HG03354 (cell line): ENCODE results near the gene KPTN.

Source experiments
- ATAC-seq: cut with Tn5 transposase; IDR thresholded peaks from one replicate; pipeline ENCODE4 v1.9.1; 2021; ENCODE audit warnings: mild to moderate bottlenecking; ENCODE audit not compliant: unreplicated experiment, poor library complexity, severe bottlenecking

KPTN gene

DNA sequence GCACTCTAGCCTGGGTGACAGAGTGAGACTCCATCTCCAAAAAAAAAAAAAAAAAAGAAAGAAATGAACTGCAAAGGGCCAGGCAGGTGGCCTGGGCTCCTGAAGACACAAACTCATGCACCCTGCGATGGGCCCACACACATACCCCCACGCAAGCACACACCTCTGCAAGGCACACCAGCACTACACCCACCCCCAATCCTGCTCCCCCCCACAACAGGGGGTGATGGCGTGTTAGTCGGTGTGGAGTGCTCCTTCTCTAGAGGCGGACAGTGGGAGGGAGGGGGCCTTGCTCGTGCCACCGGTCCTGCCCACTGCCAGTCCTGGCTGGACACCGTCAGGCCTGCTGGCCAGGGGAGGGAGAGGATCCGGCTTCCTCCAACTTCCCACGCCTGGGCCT, 10.7 kb downstream of the KPTN start:
- no peak for ATAC-seq

DNA sequence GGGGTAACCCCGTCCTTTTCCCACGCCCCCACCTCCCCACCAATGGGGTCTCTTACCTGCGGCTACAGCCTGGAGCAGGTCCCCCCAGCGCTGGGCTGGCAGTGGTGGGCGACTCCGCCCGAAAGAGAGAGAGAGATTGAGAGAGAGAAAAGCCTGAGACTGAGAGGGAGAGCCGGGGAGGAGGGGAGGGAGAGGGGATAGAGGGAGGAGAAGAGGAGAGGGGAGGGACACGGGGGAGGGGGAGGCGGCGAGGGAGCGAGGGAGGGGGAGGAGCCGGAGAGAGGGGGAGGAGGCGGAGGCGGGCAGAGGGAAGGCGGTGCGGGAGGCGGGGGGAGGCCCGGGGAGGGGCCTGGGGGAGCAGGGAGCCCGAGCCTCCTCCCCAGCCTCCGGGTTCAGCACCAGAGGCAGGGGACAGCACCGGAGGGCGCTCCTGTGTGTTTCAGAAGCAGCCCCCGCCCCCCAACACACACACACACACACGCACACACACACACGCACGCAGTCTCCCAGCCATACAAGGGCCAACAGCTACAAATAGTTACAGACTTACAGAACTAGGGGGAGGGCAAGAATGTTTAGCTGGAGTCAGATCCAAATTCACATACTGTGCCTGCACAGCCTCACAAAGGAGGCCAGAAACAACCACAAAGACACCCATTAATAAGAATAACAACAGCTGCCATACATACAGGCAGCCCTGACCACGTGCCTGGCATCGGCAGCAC, 12.1 kb downstream of the KPTN start, which contains the start of gene SLC8A2:
SLC8A2 (minus strand) TSS at position 161 of the 725 bp plus-strand sequence. CDS start 5,490 bp downstream, outside the sequence.
- ATAC-seq = no peak

DNA sequence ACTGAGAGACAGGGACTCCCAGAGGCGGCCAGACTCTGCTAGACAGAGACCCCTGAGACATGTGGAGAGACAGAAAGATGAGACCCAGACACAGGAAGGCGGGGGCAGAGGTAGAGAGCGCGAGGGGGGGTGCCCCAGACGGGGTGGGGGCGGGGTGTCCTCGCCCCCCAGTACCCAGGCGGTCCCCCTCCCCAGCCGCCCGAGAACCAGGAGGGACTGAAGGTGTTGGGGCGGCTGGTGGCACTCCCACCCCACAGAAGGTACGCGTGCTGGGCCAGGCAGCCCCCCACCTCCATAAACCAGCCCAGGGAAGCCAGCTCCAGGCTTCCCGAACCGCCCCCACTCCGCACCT, 12.7 kb downstream of the KPTN start:
- ATAC-seq = no peak

DNA sequence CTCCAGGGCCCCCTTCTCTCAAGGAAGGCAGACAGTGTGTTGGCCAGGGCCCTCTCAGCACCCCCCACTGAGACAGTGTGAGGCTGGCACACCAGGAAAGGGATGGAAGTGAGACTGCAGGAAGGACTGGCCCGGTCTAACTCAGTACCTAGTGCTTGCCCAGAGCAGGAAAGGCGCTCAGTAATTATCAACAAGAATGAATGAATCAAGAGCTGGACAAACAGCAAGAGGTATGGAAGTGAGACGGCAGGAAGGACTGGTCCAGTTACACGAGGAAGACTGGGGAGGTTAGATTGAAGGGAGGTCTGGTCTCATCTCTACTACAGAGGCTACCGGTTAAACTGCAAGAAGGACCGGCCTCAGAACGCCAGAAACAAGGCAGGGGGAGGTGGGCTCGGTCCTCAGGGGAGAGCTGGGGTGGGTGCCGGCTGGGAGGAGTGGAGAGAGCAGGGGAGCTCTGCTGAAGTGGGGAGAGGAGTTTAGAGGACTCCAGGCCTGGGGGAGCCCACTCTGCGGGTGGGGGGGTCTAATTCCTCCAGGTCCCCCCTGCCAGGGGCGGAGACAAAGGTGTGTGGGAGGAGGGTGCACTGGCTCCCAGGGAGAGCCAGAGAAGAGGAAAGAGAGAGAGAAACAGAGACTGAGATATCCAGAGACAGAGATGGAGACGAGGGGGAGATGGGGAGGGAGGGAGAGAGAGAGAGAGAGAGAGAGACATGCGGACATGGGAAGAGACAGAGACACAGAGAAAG, 13.4 kb downstream of the KPTN start:
- no peak for ATAC-seq

DNA sequence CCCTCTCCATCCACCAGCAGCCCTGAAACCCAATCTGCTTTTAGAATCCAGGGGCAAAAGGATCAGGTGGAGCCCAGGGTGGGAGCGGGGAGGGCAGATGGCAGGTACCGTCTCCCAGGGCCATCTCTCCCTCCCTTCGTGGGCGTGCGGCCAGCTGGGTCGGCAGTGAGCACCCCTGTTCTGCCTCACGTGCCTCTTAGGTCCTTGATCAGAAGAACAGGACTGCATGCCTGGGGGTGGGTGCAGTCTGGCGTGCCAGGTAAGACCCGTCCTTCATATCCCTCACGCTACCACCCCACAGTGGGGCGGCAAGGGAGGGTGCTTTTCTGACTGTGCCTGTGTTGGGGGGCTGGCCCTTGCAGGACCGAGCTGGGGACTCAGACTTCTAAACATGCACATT, 14.3 kb downstream of the KPTN start:
- ATAC-seq = no peak

DNA sequence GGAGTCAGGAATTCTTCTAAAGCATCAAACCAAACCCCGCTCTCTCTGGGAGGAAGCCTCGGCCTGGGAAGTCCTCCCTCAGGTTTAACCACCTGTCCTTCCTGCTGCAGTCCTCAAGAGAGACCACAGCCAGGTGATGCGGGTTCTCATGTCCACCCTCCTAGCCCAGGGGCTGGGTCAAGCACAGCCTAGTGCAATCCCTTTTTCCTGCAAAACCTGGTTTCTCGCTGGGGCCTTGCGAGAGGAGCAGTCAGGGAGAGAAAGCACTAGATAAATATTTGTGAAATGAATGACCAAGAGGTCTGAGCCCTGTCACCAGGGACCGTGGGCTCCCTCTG, 14.7 kb downstream of the KPTN start:
- ATAC-seq = no peak

DNA sequence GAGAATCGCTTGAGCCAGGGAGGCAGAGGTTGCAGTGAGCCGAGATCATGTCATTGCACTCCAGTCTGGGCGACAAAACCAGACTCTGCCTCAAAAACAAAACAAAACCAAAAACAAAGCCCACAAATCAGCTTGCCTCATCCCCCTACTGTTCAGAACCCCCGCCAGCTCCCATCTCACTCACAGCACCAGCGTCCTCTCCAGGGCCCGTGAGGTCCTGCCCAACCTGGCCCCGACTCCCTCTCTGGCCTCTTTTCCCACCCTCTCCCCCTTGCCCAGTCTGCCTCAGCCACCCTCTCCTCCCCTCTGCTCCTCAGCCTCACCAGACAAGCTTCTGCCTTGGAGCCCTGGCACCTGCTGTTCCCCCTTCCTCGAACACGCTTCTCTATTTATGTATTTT, 16.1 kb downstream of the KPTN start:
- no peak for ATAC-seq

DNA sequence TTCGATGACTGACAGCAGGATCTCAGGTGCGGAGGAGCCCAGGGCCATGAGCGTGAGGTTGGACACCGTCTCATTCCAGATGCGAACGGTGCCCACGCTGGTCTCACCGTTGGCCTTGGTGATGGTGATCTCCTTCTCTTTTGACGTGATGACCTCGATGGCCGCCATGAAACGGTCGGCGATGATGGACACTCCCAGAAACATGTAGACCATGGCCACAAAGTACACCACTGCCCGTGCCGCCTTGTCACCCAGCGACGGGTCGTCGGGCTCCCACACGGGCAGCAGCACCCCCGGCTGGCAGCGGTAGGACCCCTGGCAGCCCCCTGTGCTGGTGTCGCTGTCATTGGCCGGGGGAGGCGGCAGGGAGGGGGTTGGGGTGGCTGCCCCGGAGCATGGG, 18.1 kb downstream of the KPTN start:
- no peak for ATAC-seq

DNA sequence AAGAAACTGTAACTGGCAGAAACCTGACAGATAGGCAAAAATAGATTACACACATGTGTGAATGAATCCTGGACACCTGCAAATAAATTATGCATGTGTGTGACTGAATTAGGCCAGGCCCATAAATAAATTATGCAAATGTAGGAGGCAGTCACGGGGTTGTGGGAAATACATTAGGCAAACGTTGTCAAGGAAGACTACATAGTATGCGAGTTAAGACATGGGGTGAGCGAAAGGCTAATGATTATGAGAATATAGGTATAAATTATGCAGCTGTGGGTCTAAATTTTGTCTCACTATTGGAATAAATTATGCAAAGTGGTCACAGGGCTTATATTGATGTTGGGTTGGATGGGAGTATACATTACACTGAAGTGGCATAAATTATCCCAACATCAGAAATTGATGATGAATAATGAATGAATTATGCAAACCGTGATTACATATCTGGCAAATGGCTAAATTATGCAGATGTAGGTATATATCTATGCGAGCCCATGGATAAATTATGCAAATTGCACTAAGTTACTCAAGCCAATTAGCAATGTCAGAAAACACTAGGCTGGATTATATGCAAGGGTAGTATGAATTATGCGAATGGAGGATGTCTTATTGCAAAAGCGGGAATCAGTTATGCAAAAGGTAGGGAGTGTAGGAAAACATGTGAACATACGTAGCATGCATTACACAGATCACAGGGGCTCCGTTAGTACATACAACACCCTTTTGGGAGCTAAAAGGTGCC, 19.2 kb downstream of the KPTN start:
- ATAC-seq = no peak

DNA sequence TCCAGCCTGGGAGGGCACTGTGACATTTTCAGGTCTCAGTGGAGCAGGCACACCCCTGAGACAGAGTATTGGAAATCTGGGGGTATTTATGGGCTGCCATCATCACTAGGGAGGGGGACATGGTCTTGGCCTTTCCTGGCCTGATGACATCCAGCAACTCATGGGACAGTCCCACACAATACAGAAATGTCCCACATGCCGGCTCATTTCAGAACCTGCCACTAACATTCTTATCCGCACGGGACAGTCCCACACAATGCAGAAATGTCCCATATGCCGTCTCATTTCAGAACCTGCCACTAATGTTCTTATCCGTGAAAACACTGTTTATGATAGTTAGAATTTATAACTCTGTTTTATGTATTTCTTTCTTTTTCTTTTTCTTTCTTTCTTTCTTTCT, 22.1 kb downstream of the KPTN start:
- ATAC-seq = no peak

DNA sequence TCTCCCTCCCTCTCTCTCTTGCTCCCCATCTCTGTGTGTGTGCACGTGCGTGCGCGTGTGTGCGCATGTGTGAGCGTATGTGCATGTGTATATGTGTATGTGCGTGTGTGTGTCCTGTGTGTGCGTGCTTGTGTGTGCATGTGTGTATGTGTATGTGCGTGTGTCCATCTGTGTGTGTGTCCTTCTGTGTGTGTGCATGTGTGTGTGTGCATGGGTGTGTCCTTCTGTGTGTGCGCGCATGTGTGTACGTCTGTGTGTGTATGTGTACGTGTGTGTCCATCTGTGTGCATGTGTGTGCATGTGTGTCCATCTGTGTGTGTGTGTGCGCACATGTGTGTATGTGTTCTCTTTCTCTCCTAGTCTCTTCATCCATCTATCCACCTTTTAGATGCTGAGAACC, 24.5 kb downstream of the KPTN start:
- no peak for ATAC-seq

DNA sequence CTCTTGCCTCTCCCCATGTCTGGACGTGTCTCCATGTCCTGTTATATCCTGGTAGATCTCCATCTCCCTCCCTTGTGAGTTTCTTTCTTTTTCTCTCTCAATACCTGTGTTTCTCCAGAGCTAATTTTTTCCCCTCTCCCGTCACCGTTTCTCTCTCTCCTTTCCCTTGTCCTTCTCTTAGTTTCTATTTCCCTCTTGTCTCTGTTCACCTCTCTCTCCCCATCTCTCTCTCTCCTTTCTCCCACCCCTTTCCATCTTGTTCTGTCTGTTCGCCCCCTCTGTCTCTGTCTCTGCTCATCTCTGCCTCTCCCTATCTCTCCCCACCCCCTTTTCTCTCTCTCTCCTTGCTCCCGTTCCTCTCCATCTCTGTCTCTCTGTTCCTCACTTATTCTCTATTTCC, 25.3 kb downstream of the KPTN start:
- no peak for ATAC-seq

DNA sequence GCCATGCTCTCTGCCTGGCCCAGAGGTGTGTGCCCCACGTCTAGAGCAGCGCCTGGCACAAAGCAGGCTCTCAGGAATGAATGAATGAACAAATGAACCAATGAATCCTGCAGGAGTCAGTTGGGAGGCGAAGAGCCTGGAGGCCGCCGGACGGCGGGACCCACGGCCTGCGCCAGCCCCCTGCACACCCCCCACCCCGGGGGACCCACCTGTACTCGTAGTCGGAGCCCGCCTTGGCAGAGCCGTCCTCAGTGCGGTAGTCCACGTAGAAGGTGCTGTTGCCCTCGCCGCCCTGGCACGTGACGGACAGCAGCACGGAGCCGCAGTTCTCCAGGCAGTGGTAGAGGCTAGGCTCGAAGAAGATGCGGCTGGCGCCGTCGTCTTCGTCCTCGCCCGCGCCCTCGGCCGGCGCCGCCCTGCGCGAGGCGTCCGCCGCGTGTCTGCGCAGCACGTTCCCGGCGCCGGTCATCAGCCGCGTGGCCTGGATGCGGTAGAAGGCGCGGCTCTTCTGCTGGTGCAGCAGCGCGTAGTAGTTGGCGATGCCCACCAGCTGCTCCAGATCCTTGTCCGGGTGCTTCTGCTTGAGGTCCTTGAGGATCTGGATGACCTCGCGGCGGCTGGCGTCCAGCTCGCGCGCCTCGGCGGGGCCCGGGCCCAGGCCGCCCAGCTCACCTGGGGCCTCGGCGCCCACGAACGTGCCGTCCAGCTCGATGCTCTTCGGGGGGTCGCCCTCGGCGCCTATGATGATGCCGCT, 27.1 kb downstream of the KPTN start:
- ATAC-seq = no peak

DNA sequence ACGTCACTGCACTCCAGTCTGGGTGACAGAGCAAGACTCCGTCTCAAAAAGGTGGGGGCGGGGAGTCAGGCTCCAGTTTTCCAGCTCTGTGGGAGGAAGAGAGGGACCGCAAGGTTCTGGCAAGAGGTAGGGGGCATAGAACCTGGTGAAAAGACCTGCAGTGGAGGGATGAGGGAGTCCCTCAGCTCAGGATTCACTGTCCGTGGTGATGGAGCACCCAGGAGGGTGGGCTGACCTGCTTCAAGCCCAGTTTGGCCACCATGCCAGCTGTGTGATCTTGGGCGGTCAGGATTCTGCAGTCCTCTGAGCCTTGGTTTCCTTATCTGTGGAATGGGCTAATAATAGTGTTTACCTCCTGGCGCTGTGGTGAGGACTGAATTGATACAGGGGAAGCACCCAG, 33.5 kb downstream of the KPTN start:
- ATAC-seq = no peak

DNA sequence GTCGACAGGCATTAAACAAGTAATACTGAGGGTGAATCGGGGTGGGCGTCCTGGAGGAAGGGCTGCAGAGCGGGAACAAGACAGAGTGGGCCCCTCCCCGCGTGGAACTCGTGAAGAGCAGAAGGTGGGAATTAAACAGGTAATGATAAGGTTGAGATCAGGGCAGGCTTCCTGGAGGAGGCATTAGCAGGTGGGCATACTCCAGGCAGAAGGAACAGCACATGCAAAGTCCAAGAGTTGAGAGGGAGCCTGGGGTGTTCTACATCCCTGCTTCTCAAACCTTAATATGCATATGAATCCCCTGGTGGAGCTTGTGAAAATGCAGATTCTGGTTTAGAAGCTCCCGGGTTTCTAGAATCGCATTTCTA, 35.7 kb downstream of the KPTN start:
- no peak for ATAC-seq

DNA sequence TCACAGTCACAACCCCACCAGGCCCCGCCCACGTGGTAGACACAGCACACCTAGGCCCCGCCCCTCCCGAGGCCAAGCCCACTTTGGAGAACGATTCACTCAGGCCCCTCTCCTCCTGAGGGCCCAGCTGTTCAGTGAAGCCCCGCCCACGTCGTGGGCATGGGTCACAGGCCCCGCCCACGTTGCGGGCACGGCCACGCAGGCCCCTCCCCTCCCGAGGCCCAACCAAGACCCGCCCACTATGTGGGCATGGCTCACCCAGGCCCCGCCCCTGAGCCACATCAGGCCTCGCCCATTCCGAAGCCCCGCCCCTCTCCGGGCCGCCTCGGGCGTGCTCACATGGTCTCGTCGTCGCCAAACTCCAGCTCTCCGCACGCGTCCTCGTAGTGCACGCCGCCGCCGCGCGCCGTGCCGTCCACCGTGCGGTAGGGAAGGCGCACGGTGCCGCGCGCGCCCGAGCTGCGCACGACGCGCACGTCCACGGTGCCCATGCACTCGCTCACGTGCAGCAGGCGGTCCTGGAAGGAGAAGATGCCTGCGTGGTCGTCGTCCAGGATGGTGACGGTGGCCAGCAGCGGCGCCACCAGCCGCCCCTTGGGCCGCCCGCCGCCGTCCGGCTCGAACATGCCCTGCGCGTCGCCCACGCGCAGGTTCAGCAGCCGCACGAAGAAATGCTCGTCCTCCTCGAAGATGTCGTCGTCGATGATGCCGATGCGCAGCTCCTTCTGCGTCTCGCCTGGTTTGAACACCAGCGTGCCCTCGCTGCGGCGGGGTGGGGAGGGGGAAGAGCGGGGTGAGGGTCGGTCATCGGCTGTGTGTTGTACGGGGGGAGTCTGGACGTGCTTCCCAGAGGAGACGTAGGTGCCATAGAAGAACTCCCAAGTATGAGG, 36.3 kb downstream of the KPTN start:
- ATAC-seq = no peak

DNA sequence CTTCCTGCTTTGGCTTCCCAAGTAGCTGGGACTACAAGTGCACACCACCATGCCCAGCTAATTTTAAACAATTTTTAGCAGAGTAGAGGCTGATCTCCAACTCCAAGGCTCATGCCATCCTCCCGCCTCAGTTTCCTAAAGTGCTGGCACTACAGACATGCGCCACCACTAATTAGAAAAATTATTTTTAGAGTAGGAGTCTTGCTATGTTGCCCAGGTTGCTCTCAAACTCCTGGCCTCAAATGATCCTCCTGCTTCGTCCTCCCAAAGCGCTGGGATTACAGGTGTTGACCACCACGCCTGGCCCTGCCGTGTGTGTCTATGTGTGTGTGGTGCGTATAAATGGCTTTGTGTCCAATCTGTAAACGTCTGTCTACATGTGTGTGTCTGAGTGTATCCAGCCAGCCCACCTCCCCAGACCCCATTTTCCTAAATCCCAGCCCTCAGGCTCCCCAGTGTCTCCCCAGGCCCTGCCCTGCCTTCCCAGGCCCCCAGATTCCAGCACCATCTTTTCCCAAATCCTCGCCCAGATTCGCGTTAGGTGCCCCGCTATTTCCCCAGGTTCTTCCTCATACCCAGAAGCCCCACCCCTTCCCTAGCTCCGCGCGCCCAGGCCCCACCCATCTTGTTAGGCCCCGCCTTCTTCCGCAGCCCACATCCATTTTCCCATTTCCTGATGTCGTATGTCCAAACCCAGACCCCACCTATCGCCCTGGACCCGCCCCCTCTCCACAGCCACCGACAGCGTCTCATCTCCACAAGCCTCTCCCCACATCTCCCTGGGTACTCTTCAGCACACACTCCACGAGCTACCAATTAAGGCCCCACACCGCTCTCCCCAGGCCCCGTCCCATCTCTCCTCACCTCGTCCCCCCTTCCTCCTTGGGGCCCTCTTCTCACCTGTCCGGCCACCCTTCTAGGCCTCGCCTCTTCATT, 37.2 kb downstream of the KPTN start:
- ATAC-seq = no peak

DNA sequence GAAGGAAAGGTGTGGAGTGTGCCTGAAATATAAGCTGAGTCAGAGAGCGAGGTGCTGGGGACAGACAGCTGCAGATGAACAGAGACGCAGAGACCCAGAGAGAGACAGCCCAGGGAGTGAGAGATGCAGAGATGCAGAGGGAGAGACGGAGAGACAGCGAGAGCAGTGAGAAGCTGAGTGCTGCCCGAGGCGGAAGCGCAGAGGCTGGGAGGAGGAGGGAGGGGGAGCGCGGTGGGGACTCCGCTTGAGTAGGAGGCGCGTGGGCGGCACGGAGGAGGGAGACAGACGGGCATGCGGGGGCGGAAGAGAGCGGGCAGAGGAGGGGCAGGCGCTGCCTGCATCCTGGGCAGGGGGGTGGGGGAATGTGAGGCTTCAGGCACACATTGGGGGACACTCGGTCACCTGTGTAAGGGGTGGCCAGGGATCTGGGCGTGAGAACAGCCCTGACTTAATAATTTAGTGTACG, 38.0 kb downstream of the KPTN start:
- no peak for ATAC-seq
